NCI-H345 (cell line): Measurements from ENCODE around the gene ENAH.
"Not testable (repeated sequence)": the region's sequence is repeated elsewhere in the genome, so short reads cannot be mapped to it uniquely, and the experiment has no call there.

Experiments
- DNase-seq: peaks from one replicate; lab custom pipeline; 2025; lab: John Stamatoyannopoulos, UW

The ENAH gene

GRCh38 chr1:225644666-225645065 lies 8.3 kb downstream of the ENAH start:
- DNase-seq = no peak

DNA sequence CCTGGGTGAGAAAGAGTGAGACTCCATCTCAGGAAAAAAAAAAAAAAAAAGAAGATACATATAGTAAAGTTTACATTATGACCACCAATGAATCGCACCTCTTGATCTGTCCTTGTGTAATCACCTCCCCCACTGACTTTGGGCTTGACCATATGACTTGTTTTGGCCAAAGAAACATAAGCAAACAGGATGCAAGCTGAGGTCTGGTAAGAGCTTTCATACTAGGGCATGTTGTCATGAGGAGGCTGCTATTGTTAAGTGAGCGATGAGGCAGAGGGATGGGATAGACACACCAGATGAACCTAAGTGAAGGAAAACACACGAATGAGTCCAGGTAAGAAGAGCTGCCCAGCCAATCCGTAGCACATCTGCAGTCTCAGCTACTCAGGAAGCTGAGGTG lies 10.7 kb downstream of the ENAH start:
- DNase-seq = no peak

GRCh38 chr1:225638853-225639252 lies 14.1 kb downstream of the ENAH start:
- DNase-seq = no peak

- DNase-seq = no peak
Measured at GRCh38 chr1:225637651-225638199, 15.2 kb downstream of the ENAH start.

DNA sequence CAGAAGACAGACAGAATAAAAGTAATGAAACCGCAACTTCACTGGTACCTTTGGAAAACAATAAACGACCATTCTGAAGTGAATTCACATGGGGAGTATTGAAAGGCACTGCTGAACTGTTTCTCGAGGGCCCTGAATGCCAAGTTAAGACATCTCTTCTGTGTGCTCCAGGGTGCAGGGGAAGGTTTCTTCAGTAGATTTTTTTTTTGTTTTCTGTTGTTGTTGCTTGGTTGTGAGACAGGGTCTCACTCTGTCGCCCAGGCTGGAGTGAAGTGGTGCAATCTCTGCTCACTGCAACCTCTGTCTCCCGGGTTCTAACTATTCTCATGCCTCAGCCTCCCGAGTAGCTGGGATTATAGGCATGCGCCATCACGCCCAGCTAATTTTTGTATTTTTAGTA lies 15.9 kb downstream of the ENAH start:
- not testable (repeated sequence) for DNase-seq

- DNase-seq = no peak
Measured at GRCh38 chr1:225635649-225636048, 17.3 kb downstream of the ENAH start.

GRCh38 chr1:225632836-225633235 lies 20.1 kb downstream of the ENAH start:
- DNase-seq = not testable (repeated sequence)

- no peak for DNase-seq
Measured at GRCh38 chr1:225631021-225631663, 21.8 kb downstream of the ENAH start.

DNA sequence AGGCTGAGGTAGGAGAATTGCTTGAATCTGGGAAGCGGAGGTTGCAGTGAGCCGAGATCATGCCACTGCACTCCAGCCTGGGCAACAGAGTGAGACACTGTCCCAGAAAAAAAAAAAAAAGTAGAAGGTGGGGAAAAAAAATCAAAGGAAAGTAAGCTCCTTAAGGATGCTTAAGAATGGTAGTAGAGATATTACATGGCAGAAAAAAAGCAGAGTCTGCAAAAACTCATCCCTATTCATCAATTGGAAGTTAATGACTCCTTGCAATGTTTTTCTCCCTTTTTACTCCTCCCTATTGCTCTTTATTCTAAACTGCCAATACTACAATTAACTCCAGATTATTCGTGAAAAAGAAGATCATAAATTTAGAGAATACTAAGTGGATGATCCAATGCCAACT lies 23.4 kb downstream of the ENAH start:
- DNase-seq = no peak

- DNase-seq = not testable (repeated sequence)
Measured at GRCh38 chr1:225628794-225629193, 24.1 kb downstream of the ENAH start.

DNA sequence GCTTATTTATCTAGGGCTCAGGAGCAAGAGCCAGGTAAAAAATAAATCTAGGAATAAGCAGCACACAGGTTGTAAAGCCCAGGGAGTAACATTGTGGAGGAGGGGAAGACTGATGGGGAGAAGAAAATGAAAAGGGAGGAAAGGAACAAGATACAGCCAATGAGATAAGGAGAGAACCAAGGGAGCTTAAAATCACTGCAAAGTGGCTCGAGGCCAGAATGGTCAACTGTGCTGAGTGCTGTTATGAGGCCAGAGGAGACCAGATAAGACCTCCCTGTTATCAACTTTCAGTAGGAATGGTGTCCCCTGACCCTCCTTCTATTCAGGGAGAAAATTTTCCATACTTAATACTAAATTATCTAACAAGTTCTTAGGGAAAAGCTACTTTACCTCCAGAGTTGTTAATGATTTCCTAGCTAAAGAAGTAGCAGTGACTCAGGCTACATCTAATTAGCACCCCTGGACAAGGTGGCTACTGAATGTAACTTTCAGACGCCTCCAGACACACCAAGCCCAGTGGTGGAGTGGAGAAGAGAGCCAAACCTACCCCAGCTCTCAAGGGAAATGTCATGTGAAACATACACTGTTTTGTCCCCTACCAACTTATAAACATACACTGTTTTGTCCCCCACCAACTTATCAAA lies 25.5 kb downstream of the ENAH start:
- no peak for DNase-seq

- DNase-seq = no peak
Measured at GRCh38 chr1:225626698-225627097, 26.2 kb downstream of the ENAH start.

DNA sequence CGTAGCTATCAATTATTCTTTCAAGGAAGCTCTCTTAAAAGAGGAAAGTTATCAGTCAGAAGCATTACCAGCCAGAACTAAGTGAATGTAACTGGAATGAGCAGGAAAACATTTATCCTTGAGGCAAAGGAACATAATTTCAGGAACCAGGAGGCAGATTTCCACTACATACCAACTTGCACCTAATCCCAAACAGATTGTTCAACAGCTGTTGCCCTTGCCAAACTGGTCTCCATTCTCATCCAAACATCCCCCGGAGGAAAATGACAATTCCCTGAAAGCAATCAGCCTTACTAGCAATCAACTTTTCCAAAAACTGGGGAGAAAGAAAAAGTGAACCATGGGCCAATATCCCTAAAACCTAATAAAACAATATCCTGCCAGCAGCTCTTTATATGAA lies 35.0 kb downstream of the ENAH start:
- DNase-seq = no peak

GRCh38 chr1:225617479-225617878 lies 35.4 kb downstream of the ENAH start:
- no peak for DNase-seq

DNA sequence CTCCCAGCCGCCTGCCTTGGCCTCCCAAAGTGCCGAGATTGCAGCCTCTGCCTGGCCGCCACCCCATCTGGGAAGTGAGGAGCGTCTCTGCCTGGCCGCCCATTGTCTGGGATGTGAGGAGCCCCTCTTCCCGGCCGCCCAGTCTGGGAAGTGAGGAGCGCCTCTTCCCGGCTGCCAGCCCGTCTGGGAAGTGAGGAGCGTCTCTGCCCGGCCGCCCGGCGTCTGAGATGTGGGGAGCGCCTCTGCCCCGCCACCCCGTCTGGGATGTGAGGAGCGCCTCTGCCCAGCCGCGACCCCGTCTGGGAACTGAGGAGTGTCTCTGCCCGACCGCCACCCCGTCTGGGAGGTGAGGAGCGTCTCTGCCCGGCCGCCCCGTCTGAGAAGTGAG lies 37.5 kb downstream of the ENAH start:
- DNase-seq = not testable (repeated sequence)

DNA sequence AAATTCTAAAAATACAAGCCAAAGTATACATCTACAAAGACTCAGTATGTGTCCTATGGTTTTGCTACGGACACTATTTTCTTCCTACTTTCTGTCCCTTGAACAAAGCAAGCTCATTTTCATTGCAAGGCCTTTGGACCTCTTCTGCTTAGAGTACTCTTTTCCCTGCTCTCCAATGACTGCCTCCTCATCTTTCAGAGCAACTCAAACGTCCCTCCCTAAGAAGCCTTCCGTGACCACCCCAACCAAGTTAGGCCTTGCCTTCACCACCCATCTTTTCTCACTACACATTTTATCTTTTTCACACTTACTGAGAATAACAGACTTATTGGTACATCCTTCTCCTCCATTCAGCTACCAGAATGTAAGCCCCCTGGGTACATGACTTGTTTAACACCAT lies 39.9 kb downstream of the ENAH start:
- no peak for DNase-seq

GRCh38 chr1:225612287-225612686 lies 40.6 kb downstream of the ENAH start:
- no peak for DNase-seq

DNA sequence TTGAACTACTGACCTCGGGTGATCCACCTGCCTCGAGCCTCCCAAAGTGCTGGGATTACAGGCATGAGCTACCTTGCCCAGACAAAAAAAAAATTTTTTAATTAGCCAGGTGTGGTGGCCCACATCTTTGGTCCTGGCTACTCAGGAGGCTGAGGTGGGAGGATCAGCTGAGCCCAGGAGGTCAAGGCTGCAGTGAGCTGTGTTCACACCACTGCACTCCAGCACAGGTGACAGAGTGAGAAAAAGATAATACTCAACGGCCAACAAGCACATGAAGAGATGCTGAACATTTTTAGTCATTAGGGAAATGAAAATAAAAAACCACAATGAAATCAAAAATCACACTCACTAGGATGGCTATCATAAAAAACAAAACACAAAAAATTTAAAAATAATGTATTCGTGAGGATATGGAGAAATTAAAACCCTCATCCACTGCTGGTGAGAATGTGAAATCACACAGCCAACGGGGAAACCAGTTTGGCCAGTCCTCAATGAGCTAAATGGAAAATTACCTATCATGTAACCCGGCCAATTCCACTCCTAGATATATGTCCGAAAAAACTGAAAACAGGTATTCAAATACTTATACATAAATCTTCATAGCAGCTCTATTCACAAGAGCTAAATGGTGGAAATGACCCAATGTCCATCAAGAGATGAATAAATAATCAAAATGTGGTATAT lies 41.2 kb downstream of the ENAH start:
- no peak for DNase-seq

DNA sequence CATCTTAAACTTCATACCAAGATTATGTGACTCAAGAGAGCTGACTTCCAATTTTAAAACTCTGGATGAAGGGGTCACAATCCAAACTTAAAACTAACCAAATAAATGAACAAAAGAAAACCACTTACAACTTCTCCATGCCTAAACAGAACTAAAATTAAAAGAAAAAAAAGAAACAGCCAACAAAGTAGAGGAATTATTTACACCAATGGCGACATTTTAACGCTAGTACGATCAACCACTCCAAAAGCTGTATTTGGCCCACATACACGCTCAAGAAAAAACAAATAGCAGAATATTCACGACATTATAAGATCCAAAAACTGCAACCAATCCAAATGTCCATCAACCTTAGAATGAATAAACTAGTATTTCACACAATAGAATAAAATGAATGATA lies 42.4 kb downstream of the ENAH start:
- DNase-seq = no peak

DNA sequence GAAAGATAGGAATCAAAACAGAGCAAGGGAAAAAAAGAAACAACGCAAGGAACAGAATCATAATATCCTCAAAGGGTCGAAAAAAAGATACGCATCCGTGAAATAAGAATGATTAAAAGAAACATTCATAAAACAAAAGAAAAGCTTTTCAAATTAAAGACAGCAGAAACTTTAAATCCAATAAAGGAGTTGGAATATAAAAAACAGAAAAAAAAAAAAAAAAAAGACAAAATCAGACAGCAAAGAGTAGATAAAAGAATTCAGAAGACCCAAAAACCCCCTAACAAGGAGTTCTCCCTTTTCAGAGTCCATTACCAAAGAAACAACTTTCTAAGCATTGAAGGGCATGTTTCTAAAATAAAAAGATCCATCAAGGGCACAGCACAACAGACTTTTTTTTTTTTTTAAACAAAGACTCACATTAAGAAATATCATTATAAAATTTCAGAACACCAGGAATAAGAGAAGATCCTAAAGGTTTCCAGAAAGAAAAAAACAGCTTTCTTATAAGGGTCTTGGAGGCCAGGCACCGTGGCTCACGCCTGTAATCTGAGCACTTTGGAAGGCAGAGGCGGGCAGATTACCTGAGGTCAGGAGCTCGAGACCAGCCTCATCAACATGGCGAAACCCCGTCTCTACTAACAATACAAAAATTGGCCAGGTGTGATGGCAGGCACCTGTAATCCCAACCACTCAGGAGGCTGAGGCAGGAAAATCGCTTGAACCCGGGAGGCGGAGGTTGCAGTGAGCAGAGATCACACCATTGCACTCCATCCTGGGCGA lies 44.7 kb downstream of the ENAH start:
- no peak for DNase-seq

GRCh38 chr1:225607355-225607754 lies 45.6 kb downstream of the ENAH start:
- no peak for DNase-seq
